Vagina (tissue), 2 donors: Measurements from ENCODE around the gene FBLN7.

Experiments used
- POLR2AphosphoS5 ChIP-seq, 2 donors: sonication (generic); formaldehyde crosslinking; IDR thresholded peaks; one replicate each; pipeline ENCODE4 v1.9.0; 2017; ENCODE audit warnings: antibody characterized with exemption in 2 of 2, mild to moderate bottlenecking in 2 of 2, low read depth in 1 of 2; ENCODE audit not compliant: insufficient read depth in 1 of 2
- TF ChIP-seq, protein P1 (sequence below), 3 experiments: fragments of 450-650 bp in 2 of 3; fragments of 200-600 bp in 1 of 3; sonication (generic) in 1 of 3; IDR thresholded peaks; one replicate each; pipeline ENCODE4 v1.5.1; 2017 to 2019; ENCODE audit warnings: antibody characterized with exemption in 3 of 3, mild to moderate bottlenecking in 2 of 3, moderate library complexity in 2 of 3

DNA sequence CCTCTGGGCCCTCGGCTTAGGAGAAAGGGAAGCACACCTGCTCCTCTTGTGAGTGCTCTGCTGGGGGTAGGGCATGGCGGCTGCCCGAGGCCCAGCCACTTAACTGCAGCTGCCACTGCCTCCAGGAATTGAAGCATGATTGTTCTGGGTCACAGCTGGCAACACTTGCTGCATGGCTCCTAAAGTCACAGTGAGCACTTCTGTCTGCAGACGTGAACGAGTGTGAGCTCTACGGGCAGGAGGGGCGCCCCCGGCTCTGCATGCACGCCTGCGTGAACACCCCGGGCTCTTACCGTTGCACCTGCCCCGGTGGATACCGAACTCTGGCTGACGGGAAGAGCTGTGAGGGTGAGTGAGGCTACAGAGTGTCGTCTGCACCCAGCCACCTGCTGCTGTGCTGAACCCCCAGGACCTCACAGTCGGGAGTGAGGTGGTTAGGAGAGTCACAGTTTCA, 44.4 kb downstream of the FBLN7 start:
- TF ChIP-seq, protein P1, sequence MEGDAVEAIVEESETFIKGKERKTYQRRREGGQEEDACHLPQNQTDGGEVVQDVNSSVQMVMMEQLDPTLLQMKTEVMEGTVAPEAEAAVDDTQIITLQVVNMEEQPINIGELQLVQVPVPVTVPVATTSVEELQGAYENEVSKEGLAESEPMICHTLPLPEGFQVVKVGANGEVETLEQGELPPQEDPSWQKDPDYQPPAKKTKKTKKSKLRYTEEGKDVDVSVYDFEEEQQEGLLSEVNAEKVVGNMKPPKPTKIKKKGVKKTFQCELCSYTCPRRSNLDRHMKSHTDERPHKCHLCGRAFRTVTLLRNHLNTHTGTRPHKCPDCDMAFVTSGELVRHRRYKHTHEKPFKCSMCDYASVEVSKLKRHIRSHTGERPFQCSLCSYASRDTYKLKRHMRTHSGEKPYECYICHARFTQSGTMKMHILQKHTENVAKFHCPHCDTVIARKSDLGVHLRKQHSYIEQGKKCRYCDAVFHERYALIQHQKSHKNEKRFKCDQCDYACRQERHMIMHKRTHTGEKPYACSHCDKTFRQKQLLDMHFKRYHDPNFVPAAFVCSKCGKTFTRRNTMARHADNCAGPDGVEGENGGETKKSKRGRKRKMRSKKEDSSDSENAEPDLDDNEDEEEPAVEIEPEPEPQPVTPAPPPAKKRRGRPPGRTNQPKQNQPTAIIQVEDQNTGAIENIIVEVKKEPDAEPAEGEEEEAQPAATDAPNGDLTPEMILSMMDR (IDR thresholded peaks at IDR 0.05), result no peak
- TF ChIP-seq POLR2AphosphoS5 (IDR thresholded peaks at IDR 0.05; ENCODE audit: insufficient read depth in 1 of 2, low read depth in 1 of 2), result no peak
